ENCODE data around the gene UBQLN1. TPM values are rescaled to one million over a fixed set of nuclear protein-coding genes. Genes with fewer than 3 reads are reported as not detected.

Gene UBQLN1
- total RNA-seq, 1 experiment from 2014 or later: 111 TPM

DNA sequence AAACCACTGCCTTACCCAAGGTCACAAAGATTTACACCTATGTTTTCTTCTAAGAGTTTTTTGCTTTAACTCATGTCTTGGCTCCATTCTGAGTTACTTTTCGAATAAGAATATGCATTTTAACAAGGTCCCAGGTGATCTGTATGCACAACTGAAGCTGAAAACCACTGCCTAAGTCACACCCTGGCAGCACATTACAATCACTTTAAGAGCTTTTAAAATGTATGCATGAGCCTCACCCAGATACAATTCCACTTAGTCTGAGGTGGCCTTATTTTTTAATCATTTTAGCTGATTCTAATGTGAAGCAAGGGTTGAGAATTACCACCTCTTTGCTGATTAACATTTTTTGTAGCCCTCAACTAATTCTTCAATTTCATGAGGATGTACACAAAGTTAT is 55.3 kb downstream of the UBQLN1 start:
- H2BK5ac ChIP-seq (ENCODE audit: insufficient read length, low read length): no peak overlapping the region
- H3K9ac ChIP-seq (ENCODE audit: extremely low read depth, insufficient read length, low read length): no peak overlapping the region
- H3T11ph ChIP-seq (ENCODE audit: low read length): no peak overlapping the region
- no peak overlapping the region for H2BK20ac ChIP-seq (ENCODE audit: low read depth, low read length, poor library complexity, severe bottlenecking)
- H2BK120ac ChIP-seq (ENCODE audit: low read depth, low read length, poor library complexity, severe bottlenecking): no peak overlapping the region
- no peak overlapping the region for H2BK12ac ChIP-seq (ENCODE audit: insufficient read length, low read depth, low read length)
- no peak for TF ChIP-seq CTCF (conservative IDR thresholded peaks at IDR 0.05)
- H4K8ac ChIP-seq (replicated peaks; ENCODE audit: insufficient read length, low read depth, low read length): no peak overlapping the region
- no peak overlapping the region for H3K14ac ChIP-seq (ENCODE audit: insufficient read depth, low read length)
- no peak overlapping the region for H3K4me2 ChIP-seq (ENCODE audit: insufficient read depth, insufficient read length, low read length)
- Mint-ChIP-seq H3K9me3 (peaks cover 4 to 7% of the 10 kb centered on the region in 2 experiments; a peak in 3 of 5 replicates), H3K27ac (no peak overlapping the region), H3K4me1 (peaks cover 16 to 21% of the 10 kb centered on the region in 2 experiments), H3K36me3 (ENCODE audit: insufficient read depth in 1 of 3, low read depth in 3 of 3) (peaks cover 43 to 63% (median 43%) of the 10 kb centered on the region in 3 experiments), H3K4me3 (no peak overlapping the region), H3K27me3 (ENCODE audit: low read depth) (no peaks in the 10 kb centered on the region)
- no peaks in the 10 kb centered on the region for H3K23me2 ChIP-seq (ENCODE audit: insufficient read length, low read depth, low read length, poor library complexity, severe bottlenecking)
- no peak overlapping the region for H4K91ac ChIP-seq (ENCODE audit: insufficient read length, low read depth, low read length)
- H3K27me3 ChIP-seq (ENCODE audit: insufficient read depth, low read length): no peaks in the 10 kb centered on the region
- no peak for DNase-seq
- H4K5ac ChIP-seq (ENCODE audit: insufficient read length, low read depth, low read length): no peak overlapping the region
- H3K18ac ChIP-seq (ENCODE audit: insufficient read length, low read depth, low read length): no peak overlapping the region
- no peaks in the 10 kb centered on the region for H3K79me1 ChIP-seq (ENCODE audit: insufficient read depth, low read depth, low read length, poor library complexity, severe bottlenecking)
- no CpG with 5 or more reads among the region's 1 CpG for WGBS (ENCODE audit: extremely low coverage, insufficient read length, low lambda C conversion rate)
- H3K56ac ChIP-seq (ENCODE audit: insufficient read length, low read depth, low read length): no peak overlapping the region
- H2AFZ ChIP-seq (ENCODE audit: low read length): no peak overlapping the region
- no peak overlapping the region for H3K4ac ChIP-seq (ENCODE audit: low read depth, low read length)
- no peak overlapping the region for H2BK15ac ChIP-seq (ENCODE audit: low read depth, low read length)
- H3K23ac ChIP-seq (ENCODE audit: insufficient read length, low read depth, low read length): no peak overlapping the region
- H3K79me2 ChIP-seq (ENCODE audit: insufficient read depth, low read length): no peaks in the 10 kb centered on the region
- peaks cover 6% of the 10 kb centered on the region for H3K9me3 ChIP-seq (ENCODE audit: control insufficient read depth, low read depth, low read length)
- no peak overlapping the region for H2AK5ac ChIP-seq (ENCODE audit: insufficient read length, low read length)
- no peak overlapping the region for H3K27ac ChIP-seq (ENCODE audit: insufficient read length, low read depth, low read length)
- no peaks in the 10 kb centered on the region for H4K20me1 ChIP-seq (ENCODE audit: control insufficient read depth, insufficient read depth, insufficient read length)
- H3K4me1 ChIP-seq (ENCODE audit: insufficient read depth, low read length): no peaks in the 10 kb centered on the region

All from H9 (cell line).